Suppressor macrophage (primary cell): ENCODE results near the gene IP6K2.
"Not testable (repeated sequence)": the region's sequence is repeated elsewhere in the genome, so short reads cannot be mapped to it uniquely, and the experiment has no call there.

Source experiments
- DNase-seq, 4 experiments: peaks; one replicate each; pipeline ENCODE4 v3.0.0-alpha.2; 2020 to 2022

The IP6K2 gene

DNA sequence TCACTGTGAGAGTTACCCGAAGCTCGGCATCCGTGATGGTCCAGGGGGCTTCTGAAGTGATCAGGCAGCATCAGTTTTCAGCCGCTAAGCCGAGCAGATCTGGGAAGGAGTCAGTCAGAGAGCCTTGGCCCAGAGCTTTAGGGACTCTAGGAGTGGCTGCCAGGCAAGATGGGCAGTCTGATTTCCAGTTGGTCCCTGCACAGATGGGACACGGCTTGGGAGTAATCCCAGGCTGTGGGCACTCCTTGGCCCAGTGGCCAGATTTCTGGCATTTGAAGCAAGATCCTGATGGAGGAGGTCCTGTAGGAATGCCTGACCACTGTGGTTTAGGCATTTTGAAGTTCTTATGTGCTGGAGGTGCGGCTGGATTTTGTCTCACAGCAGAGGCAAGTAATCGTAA lies 10.5 kb upstream of the IP6K2 start:
- no peak for DNase-seq

DNA sequence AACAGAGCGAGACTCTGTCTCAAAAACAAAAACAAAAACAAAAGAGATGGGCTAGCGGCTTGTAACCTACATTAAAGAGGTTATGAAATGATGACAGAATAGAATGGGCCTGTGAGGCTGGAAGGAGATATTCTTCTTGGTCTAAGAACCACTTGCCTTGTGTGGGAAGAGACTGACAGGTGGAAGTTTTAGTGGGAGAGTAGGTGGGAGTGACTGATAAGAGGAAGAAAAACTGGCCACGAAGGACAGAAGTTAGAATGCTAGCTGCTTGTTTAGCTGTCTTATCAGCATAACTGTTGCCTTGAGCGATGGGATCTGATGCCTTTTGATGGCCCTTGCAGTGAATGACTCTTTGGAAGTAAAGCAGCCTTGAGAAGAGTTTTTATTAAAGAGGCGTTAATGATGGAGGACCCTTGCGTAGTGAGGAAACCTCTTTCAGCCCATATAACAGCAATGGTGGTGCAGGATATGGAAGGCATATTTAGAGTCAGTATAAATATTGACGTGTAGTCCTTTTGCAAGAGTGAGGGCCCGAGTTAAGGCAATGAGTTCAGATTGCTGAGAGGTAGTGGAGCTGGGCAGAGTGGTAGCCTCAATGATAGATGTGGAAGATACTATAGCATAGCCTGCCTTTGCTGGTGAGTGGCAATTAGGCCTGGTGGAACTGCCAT lies 8.3 kb upstream of the IP6K2 start:
- DNase-seq, result not testable (repeated sequence)

DNA sequence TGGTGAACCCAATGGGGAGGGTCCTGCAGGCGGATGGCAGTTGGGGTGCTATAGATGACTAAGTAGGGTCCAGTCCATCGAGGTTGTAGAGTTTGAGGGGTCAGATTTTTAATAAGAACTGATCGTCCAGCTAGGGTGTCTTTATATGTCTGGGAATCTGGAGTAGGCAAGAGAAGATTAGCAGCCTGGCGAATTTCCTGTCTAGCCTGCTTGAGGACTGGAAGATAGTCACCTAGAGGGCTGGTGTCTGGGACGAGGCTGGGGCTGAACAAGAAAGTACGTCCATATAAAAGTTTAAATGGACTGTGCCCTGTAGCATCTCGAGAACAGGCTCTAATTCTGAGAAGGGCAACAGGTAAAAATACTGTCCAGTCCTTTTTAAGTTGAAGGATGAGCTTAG lies 6.7 kb upstream of the IP6K2 start:
- DNase-seq, result no peak

DNA sequence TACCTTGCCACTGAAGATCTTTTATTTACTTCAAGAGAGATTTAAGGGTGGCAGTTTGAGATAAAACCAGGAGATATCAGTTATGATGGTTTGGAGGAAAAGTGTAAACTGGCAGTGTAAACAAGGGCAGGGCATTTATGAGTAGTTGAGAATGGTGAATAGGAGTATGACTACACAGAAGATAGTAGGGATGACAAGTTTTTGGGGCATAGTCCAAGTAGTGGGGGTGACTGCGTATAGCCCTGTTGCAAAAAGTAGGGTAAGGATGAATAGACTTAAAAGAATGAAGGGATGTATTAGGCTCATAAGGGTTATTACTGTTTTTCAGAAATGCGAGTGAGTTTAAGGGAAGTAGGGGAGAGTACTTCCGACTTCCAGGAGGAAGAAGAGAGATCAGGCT lies 6.3 kb upstream of the IP6K2 start:
- not testable (repeated sequence) for DNase-seq

DNA sequence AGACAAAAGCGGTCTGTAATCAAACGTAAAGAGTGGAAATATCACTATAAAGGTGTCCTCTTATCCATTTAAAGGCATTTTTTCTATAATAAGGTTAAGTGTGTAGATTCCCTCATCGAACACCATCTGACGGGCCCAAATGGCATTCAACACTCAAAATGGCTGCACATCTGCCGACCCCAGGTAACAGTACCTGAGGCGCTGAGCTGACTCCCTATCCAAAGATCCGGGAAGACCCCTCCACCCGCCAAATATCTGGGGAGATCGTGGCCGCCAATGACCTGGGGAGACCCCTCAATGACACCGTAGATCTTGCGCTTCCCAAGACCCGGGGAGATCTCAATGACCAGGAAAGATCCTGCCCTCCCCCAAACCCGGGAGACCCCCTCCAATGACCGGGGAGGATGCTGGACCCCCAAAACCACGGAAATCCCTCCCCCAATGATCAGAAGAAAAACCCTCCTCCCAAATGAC lies 476 bp downstream of the IP6K2 start:
- peak in 3 of 4 experiments; percentile 3 to 19 (median 9) for DNase-seq

DNA sequence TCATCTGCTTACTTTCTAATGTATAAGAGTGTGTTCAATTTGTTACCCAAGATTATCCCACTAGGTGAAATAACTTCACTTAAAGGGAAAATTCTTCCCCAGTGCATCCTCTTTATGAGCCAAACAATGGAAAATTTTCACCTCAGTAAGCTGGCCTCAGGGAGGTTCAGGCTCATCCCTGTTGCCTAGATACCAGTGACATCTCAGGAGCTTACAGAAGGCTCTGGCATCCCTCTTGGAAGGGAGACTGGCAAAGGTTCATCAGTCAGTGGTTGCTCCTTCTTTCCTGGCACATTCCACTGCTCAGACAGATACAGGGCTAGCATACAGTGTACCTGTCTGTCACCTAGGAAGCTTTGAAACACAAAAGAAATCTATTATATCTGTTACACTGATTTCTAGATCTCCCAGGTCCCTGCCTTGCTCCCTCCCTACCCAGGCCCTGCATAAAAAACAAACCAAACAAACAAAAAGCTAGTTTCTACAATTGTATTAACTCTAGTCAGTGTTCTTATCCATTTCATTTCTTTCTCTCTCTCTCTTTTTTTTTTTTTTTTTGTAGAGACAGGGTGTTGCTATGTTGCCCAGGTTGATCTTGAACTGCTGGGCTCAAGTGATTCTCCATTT lies 1.7 kb downstream of the IP6K2 start:
- no peak for DNase-seq

DNA sequence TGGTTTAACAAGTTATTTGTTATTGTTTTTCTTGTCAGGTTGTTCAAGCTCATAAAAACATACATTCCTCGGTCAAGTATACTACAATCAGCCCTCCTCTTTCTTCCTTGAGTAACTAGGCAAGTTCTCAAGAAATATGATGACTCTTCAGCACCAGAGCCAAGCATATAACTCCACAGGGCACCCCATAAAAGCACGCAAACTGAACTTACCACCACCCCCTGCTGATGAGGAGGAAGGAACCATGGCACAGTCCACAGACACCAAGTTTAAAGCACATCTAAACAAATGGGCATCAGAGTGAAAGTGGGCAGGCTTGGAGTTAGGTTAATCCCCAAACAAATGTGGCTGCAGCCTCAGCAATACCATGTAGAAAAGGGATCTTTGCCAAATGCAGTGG lies 5.3 kb downstream of the IP6K2 start:
- no peak for DNase-seq

DNA sequence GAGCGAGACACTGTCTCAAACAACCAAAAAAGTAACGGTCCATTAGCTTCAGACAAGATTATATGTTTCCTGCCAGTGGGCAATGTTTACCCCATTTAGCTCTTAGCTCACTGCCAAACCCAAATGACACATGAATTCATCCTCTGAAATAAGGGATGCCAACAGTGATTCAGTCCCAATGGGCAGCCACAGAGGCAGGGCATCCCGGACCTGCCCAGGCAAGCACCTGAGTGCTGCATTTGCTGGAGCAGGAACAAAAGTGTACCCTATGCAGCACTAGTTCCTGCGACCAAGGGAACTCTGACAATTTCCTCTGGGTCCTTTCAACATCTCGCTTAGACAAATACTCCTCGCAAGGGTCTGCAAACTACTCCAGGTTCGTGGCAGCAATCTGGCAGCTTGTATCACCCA lies 8.0 kb downstream of the IP6K2 start:
- DNase-seq, result no peak

DNA sequence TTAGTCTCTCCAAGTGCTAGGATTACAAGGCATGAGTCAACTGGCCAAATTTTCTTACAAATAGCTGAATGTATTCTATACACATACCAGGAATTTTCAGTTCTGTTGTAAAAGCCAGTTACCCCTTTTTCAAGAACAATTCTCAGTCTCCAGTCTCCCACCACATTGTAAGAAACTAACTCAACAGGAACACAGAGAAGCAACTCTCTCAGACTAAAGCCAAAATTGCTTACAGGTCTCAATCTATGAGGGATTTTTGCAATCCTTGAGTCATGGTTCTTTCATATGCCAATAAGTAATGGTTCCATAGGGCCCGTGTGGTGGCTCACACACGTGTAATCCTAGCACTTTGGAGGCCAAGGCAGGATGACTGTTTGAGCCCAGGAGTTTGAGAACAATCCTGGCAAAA lies 8.5 kb downstream of the IP6K2 start:
- peak in 2 of 4 experiments; percentile 15 to 51 for DNase-seq

DNA sequence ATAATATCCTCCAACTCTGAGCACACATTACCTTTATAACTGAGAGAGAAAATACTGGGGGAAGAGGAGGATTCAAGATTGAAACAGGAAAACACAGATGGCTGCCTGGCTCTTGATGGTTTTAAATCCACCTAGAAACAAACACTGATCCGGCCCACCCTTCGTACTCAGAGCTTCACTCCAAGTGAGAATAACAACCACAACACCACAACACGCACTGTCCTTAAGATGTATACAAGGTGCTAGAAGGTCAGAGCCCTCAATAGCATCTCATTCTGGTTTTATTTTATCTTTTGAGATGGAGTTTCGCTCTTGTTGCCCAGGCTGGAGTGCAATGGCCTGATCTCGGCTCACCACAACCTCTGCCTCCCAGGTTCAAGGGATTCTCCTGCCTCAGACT lies 9.9 kb downstream of the IP6K2 start:
- no peak for DNase-seq

DNA sequence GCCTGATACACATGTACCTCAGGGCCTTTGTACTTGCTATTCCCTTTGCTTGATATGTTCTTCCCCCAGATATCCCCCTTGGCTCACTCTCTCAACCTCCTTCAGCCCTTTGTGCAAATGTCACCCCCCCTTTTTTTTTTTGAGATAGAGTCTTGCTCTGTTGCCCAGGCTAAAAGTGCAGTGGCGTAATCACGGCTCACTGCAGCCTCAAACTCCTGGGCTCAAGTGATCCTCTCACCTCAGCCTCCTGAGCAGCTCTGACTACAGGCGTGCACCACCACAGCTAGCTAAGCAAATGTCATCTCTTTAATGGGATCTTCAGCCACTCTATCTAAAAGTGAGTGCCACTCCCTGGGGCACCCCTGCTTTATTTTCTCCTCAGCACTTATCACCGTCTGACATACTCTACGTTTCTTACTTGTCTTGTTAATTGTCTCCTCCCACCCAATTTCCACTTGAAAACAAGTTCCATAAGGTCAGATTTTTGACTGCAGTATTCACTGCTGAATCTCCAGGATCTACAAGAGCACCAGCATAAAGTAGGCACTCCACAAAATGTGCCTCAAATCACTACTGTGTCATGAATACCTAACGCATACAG lies 14.6 kb downstream of the IP6K2 start:
- DNase-seq, result no peak

DNA sequence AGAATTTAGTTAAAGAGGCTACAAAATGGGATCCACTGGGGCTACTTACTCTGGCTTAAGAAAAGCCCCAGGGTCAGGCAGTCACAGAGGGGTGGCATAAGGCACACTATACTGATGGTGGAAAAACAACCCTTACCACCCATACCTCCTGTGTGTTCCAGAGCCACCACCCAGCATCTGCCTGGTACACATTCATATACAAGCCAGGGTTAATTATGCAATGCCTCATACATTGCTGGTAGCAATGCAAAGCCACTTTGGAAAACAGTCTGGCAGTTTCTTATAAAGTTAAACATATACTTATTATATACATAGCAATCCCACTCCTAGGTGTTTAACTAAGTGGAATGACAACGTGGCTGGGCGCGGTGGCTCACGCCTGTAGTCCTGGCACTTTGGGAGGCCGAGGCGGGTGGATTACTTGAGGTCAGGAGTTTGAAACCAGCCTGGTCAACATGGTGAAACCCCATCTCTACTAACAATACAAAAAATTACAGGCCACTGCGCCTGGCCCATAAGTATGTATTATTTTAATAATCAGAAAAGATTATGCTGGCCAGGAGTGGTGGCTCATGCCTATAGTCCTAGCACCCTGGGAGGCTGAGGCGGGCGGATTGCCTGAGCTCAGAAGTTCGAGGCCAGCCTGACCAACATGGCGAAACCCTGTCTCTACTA lies 16.2 kb downstream of the IP6K2 start:
- no peak for DNase-seq

DNA sequence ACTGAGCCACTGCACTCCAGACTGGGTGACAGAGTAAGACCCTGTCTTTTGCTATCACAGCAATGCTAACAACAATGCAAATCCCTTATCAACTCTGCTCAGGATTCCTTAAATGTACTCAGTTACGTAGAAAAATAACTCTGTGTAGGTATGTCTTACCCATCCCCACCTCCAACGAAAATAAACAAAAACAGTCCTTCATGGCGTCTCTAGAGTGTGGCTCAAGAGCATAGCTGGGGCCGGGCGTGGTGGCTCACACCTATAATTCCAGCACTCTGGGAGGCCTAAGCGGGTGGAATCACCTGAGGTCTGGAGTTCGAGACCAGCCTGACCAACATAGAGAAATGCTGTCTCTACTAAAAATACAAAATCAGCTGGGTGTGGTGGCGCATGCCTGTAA lies 18.1 kb downstream of the IP6K2 start:
- no peak for DNase-seq

DNA sequence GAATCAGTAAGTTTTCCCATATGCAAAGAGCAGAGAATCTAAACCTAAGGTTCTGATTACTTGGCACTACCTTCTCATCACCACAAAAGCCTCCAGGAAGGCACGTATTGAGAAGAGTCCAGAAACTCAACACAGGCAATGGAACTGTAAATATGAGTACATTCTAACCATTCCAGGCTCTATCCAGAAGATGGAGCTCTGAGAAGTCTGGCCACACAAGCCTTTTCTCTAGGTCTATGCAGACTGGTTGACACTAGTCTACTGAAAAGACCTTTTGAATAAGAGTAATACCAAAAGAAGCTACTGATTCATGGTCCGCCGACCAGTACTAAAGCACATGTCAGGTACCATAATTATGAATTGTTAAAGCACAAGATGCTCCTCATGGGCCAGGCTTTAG lies 19.1 kb downstream of the IP6K2 start:
- DNase-seq, result no peak

DNA sequence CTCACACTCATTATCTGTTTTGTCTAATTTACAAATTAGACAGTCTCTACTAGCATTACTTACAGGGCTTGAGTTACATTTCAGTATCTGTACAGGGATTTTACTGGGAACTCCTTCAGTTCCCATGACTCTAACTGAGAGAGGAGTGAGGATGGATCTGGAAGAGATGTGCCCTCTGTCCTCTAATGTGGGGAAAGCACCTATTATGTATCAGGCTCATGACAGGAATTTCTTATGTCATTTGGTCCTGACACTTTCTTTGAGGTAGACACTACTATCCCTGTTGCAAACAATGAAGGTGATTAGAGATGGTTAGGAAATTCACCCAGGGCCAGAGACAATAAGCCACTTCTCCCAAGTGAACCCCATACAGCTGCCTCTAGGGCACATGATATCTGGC lies 20.4 kb downstream of the IP6K2 start:
- no peak for DNase-seq

DNA sequence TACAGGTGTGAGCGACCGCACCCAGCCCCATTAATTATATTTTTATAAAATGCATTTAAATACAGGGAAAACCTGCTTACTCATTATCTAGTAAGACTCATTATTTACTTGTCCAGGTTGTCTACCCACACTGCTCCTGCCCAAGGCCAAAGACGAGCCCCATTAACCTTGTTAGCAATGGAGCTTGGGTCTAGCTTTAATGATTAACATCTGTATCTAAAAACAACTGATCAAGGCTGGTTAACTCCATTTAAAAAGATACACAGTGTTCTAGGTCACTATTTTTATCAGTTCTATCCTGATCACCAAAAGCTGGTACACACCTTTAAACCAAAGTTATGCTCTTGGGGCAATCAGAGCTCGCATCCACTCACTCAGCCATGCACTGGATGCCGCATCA lies 20.9 kb downstream of the IP6K2 start:
- DNase-seq, result no peak

DNA sequence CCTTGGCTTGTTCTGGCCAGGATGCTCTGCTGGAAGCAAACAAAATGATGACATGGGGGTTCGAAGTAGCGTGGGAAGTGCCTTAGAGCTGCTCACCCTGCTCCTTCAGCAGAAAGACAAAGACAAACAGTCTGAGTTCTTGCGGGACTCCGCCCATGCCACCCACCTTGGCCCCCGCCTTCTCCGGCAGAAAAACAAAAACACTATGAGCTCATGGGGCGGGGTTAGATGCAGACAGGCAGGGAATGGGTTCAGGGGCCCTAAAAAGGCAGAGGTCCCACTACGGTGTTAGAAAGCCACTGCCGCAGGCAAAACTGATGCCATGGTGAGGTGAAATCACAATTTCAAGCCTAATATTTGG lies 21.6 kb downstream of the IP6K2 start:
- DNase-seq, result no peak

DNA sequence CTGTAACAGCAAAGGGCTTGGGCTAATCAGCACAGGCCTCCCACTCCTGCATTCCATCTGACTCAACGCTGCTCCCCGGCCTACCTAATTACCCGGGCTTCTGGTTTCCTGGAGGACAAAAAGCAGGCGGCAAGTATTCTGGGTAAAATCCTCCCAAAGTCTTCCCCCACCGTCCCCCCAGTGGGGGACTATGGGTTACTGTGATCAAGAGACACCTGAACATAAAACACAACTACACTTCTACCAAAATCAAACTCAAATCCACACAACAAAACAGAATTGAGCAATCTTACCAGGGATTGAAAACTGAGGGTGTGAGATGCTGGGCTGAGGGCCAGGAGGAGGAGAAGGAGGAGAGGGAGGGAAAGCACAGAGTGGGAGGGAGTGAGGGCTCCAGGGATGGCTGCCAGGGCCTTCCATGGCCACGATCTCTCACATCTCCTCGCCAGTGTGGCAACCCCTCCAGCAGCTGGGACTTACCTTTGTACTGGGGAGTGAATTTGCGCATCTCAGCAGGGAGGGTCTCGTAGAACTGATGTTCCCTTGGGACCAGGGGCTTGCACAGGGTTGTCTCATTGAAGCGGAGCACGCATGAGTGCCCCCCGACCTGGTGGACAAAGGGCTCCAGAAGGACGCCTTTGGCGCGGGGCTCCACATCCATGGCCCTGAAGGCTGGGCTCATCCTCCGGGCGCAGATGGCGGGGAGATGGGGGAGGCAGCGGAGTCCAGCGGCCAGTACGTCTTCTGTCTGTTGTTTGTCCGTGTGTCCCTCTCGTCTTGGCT lies 22.2 kb downstream of the IP6K2 start:
- no peak for DNase-seq

DNA sequence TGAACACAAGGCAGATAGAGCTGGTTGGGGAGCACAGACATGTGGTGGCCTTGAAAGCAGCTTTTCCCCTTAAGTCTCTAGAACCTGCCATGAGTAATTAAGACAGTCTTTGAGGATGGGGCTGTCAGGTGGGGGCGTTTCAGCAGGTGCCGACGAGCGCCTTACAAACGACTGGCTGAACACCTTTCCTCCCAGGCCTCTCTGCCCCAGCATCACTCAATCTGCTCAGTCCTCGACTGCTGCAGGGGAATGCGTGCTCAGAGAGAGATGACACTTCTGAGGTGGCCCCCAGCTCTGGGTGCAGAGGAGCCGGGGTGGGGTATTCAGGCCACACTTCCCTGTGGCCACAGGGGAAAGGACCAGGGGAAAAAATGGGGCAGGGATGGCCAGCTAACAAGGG lies 23.2 kb downstream of the IP6K2 start:
- DNase-seq, result no peak

DNA sequence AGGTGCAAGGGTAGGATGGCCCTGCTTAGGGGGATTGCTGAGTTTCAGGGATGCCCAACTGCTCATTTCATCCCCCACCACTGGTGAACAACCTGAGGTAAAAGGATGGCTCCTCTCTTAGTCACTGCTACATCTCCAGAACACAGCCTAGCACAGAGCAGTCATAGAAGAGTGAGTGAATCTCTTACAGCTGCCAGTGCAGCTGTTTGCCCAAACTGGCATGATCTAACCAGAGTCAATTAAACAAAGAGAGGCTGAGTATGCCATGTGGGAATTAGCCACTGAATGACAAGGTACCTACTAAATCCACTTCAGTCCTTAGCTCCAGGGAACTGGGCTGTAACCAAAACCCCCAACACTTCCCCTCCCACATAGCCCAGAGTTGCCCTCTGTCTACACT lies 24.5 kb downstream of the IP6K2 start:
- DNase-seq, result no peak

DNA sequence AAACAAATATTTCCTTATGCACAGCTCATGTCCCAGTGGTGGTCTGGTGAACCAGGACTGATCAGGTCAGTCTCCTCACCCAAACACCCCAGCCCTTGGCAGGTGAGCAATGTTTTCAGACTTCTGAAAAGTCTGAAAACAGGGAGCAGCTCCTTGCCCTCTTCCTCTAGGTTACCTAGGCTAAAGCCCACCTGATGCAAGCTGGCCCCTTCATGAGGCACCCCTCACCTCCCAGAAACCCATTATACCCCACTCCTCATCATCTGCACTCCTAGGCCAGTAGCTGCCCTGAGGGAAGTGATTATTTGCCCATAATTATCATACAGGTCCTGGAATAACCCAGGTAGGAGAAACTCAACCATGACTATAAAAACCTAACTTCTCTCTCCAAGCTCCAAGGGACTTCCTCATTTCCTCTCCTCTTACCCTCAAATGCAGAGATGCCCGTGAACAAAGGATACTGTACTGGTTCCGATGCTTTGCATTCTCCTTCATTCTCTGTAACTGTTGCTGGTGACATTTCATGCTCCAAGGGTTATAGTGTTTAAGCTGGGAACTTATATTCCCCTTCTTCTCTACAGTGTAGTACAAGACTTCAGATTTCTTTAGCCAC lies 26.1 kb downstream of the IP6K2 start:
- no peak for DNase-seq

DNA sequence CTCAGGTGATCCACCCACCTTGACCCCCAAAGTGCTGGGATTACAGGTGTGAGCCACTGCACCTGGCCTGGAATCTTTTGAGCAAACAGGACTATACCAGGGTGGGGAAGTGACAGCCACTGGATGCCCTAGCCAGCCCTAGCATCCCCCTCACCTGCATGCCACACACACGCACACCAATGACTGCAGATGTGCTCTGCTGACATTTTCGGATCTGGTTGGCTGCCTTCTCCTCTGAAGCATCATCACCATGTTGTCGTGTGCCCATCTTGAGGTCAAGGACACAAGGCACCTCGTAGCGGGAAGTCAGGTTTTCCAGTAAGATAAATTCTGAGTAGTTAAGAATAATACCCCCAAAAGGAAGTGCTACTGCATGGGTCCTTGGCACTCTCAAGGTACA lies 27.6 kb downstream of the IP6K2 start:
- DNase-seq, result no peak

DNA sequence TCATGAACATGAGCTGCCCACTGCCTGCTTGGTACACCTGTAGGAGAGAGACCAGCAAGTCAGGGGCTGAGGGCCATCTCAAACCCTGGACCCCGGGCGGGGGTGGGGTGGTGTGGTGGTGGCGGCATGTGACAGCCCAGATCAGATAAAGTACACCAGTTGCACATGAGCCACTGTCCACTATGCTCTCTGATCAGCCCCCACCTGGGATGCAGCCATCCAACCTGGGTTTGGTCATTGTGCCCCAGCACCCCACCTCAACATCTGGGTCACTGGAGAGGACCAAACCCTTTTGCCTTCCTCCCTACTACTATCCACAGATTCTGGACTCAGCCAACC lies 28.3 kb downstream of the IP6K2 start:
- no peak for DNase-seq
